Testis (tissue), 3 donors: ENCODE data around the gene LAMTOR1. TPM values are rescaled to one million over a fixed set of nuclear protein-coding genes. Genes with fewer than 3 reads are reported as not detected.

ENCODE experiments used
- DNase-seq: peaks from one replicate; pipeline ENCODE4 v3.0.0-alpha.2; 2019
- H3K27ac ChIP-seq, 2 donors: fragments of 200-600 bp; sonication (generic); one replicate each; pipeline ENCODE4 v1.5.1; 2019
- H3K27me3 ChIP-seq: fragments of 200-600 bp; sonication (generic); one replicate; pipeline ENCODE4 v1.5.1; 2019
- H3K36me3 ChIP-seq: fragments of 200-600 bp; sonication (generic); one replicate; pipeline ENCODE4 v1.5.1; 2017; ENCODE audit warnings: low read depth; ENCODE audit errors: missing control alignments
- H3K4me1 ChIP-seq: fragments of 200-600 bp; sonication (generic); one replicate; pipeline ENCODE4 v1.5.1; 2019
- H3K4me3 ChIP-seq, 2 donors: fragments of 200-600 bp; sonication (generic); one replicate each; pipeline ENCODE4 v1.5.1; 2017 to 2019
- H3K9me3 ChIP-seq: fragments of 200-600 bp; sonication (generic); one replicate; pipeline ENCODE4 v1.5.1; 2017
- CTCF ChIP-seq, 3 experiments: fragments of 450-650 bp in 2 of 3; fragments of 200-600 bp in 1 of 3; sonication (generic) in 1 of 3; IDR thresholded peaks; one replicate each; pipeline ENCODE4 v1.5.1; 2016 to 2019; ENCODE audit warnings: antibody characterized with exemption in 3 of 3, mild to moderate bottlenecking in 2 of 3, moderate library complexity in 1 of 3
- POLR2A ChIP-seq: fragments of 450-650 bp; IDR thresholded peaks from one replicate; pipeline ENCODE4 v1.6.1; 2017; ENCODE audit warnings: antibody characterized with exemption, mild to moderate bottlenecking, moderate library complexity
- WGBS, 2 donors: methylation state at CpG; one replicate each; pipeline ENCODE4 v1.1.5; 2018; 5-methylcytosine and 5-hydroxymethylcytosine counted together
- intact Hi-C: fragments of 100-400 bp; cut with DNase I; formaldehyde crosslinking; loops from one replicate; pipeline ENCODE4 v1.15.1; 2023; ENCODE audit warnings: low total_unique reads
- polyA plus RNA-seq: library from polyadenylated mRNA; stranded (reverse); fragments of 350-450 nt; fragmentation: Illumina TruSeq; extraction: RNeasy Lipid Tissue Mini Kit (QIAGEN cat#74804); gene quantifications from one replicate; pipeline ENCODE4 v1.2.3, GENCODE V29; 2014; ENCODE audit warnings: low read depth, low replicate concordance; ENCODE audit not compliant: insufficient read depth
- total RNA-seq, 2 donors: library from RNA; depleted of rRNA; stranded (reverse); fragments of >200 nt; gene quantifications; one replicate each; pipeline ENCODE4 v1.2.3, GENCODE V29; 2016

LAMTOR1 gene
- total and polyA plus RNA-seq, 3 donors from 2014 or later = 86.9 to 107 (median 89.0) TPM

DNA sequence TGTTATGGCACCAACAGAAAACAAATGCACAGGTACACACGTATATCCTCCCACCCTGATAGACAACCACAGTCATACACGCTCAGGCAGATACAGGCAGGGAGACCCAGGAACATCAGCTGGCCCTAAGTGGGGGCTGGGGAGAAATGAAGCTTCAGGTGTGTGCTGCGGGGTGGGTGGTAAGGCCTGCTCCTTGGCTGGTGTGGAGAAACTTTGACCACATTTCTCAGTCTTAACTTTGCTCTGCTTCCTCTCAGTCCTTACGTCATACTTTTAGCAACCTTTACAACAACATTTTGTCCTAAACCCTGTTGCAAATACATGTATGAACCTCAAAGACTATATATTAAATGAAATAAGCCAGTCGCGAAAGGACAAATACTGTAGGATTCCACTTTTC lies 16.1 kb upstream of the LAMTOR1 start:
- intact Hi-C loops = no loop called here
- no peaks in the 10 kb centered on the region for H3K36me3 ChIP-seq
- no peak for TF ChIP-seq POLR2A
- TF ChIP-seq CTCF (IDR thresholded peaks at IDR 0.05) = no peak
- H3K27ac ChIP-seq = no peak overlapping the region
- H3K9me3 ChIP-seq = no peaks in the 10 kb centered on the region
- WGBS, 2 donors = 67 to 73% methylated on average over 6 of the region's 6 CpGs
- H3K4me3 ChIP-seq = no peak overlapping the region
- H3K27me3 ChIP-seq = no peaks in the 10 kb centered on the region
- DNase-seq = no peak
- H3K4me1 ChIP-seq = no peaks in the 10 kb centered on the region

GRCh38 chr11:72116019-72116755 lies 13.1 kb upstream of the LAMTOR1 start:
- no peak overlapping the region for H3K27ac ChIP-seq
- no peaks in the 10 kb centered on the region for H3K36me3 ChIP-seq
- H3K9me3 ChIP-seq = no peaks in the 10 kb centered on the region
- intact Hi-C loops = no loop called here
- TF ChIP-seq POLR2A = no peak
- no peak for TF ChIP-seq CTCF (IDR thresholded peaks at IDR 0.05)
- WGBS, 2 donors = 93 to 94% methylated on average over 6 of the region's 6 CpGs
- no peak overlapping the region for H3K4me3 ChIP-seq
- DNase-seq = no peak
- H3K27me3 ChIP-seq = no peaks in the 10 kb centered on the region
- H3K4me1 ChIP-seq = peaks cover 13% of the 10 kb centered on the region

DNA sequence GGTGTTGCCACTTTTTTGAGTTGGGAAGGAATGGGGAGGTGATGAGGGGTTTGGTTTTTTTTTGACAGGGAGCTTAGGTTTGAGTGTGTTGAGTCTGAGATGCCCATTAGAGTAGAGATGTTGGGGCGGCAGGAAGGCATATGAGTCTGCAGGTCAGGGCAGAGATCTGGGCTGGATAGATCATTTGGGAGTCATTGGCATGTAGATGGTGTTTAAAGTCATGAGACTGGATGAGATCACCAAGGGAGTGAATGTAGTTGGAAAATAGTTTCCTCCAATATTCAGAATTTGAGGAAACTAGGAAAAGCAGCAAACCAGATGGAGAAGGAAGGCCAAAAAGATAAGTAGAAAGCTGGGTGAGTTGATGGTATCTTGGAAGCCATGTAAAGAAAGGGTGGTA lies 11.5 kb upstream of the LAMTOR1 start:
- Histone ChIP-seq H3K9me3 (no peaks in the 10 kb centered on the region), H3K4me1 (peaks cover 13% of the 10 kb centered on the region), H3K4me3 (no peak overlapping the region), H3K36me3 (no peaks in the 10 kb centered on the region), H3K27ac (no peak overlapping the region), H3K27me3 (no peaks in the 10 kb centered on the region)
- no peak for TF ChIP-seq POLR2A
- no peak for TF ChIP-seq CTCF (IDR thresholded peaks at IDR 0.05)
- DNase-seq = no peak
- whole genome bisulfite sequencing, 2 donors = 89 to 100% methylated on average over 1 of the region's 1 CpG
- intact Hi-C loops = no loop called here

GRCh38 chr11:72112978-72113808 lies 10.1 kb upstream of the LAMTOR1 start:
- no peaks in the 10 kb centered on the region for H3K9me3 ChIP-seq
- H3K27me3 ChIP-seq = no peaks in the 10 kb centered on the region
- peak overlapping the region; percentile 92 to 97 for H3K27ac ChIP-seq
- intact Hi-C loops = no loop called here
- no peak for DNase-seq
- TF ChIP-seq POLR2A (no peak), CTCF (IDR thresholded peaks at IDR 0.05) (peak in 1 of 3 experiments; percentile 0)
- peaks cover 13% of the 10 kb centered on the region for H3K4me1 ChIP-seq
- 33 to 54% methylated on average over 9 of the region's 9 CpGs for WGBS, 2 donors
- H3K36me3 ChIP-seq = no peaks in the 10 kb centered on the region
- peak overlapping the region; percentile 71 to 81 for H3K4me3 ChIP-seq
